ENCODE data around the gene PCDHB11. TPM values are rescaled to one million over a fixed set of nuclear protein-coding genes. Genes with fewer than 3 reads are reported as not detected.
"Not testable (repeated sequence)": the region's sequence is repeated elsewhere in the genome, so short reads cannot be mapped to it uniquely, and the experiment has no call there.

Gene PCDHB11
- polyA plus RNA-seq, 4 donors, result 0.27 to 0.65 TPM; not detected in 2

- H3K27ac ChIP-seq (ENCODE audit: low read depth in 1 of 3, low read length in 2 of 3); FAIRE-seq; H3K4me1 ChIP-seq (ENCODE audit: control insufficient read depth in 3 of 3, insufficient read depth in 2 of 3, low read depth in 1 of 3, low read length in 2 of 3); H3K27me3 ChIP-seq (ENCODE audit: control insufficient read depth in 3 of 3, insufficient read depth in 3 of 3, low read length in 3 of 3); DNase-seq; H3K4me3 ChIP-seq (ENCODE audit: low read depth in 1 of 3, low read length in 3 of 3); H3K36me3 ChIP-seq (ENCODE audit: control insufficient read depth in 3 of 3, insufficient read depth in 2 of 3, low read depth in 1 of 3, low read length in 3 of 3): not testable (repeated sequence)
- WGBS, 3 donors, result 40 to 70% (median 59%) methylated on average over 25 to 38 of the region's 38 CpGs
- H3K9me3 ChIP-seq (ENCODE audit: control insufficient read depth in 2 of 2, insufficient read depth in 1 of 2, low read depth in 1 of 2, low read length in 1 of 2), result peaks cover 0 to 30% of the 10 kb centered on the region in 2 donors
These were observed 42.1 kb upstream of the PCDHB11 start for GRCh38 chr5:141157356-141157755.

GRCh38 chr5:141157901-141158300, 41.5 kb upstream of the PCDHB11 start:
- H3K27me3 ChIP-seq (ENCODE audit: control insufficient read depth in 3 of 3, insufficient read depth in 3 of 3, low read length in 3 of 3); DNase-seq; H3K27ac ChIP-seq (ENCODE audit: low read depth in 1 of 3, low read length in 2 of 3); FAIRE-seq; H3K36me3 ChIP-seq (ENCODE audit: control insufficient read depth in 3 of 3, insufficient read depth in 2 of 3, low read depth in 1 of 3, low read length in 3 of 3); H3K4me1 ChIP-seq (ENCODE audit: control insufficient read depth in 3 of 3, insufficient read depth in 2 of 3, low read depth in 1 of 3, low read length in 2 of 3); H3K4me3 ChIP-seq (ENCODE audit: low read depth in 1 of 3, low read length in 3 of 3): not testable (repeated sequence)
- WGBS, 3 donors, result 40 to 70% (median 62%) methylated on average over 15 to 22 of the region's 28 CpGs
- peaks cover 0 to 29% of the 10 kb centered on the region in 2 donors for H3K9me3 ChIP-seq (ENCODE audit: control insufficient read depth in 2 of 2, insufficient read depth in 1 of 2, low read depth in 1 of 2, low read length in 1 of 2)

- Histone ChIP-seq H3K4me3 (ENCODE audit: low read depth in 1 of 3, low read length in 3 of 3) (peak within 1 kb of the TSS in 1 of 3 donors; percentile 12), H3K4me1 (ENCODE audit: control insufficient read depth in 3 of 3, insufficient read depth in 2 of 3, low read depth in 1 of 3, low read length in 2 of 3) (no peaks in the 10 kb centered on the region), H3K27me3 (ENCODE audit: control insufficient read depth in 3 of 3, insufficient read depth in 3 of 3, low read length in 3 of 3) (no peaks in the 10 kb centered on the region), H3K9me3 (ENCODE audit: control insufficient read depth in 2 of 2, insufficient read depth in 1 of 2, low read depth in 1 of 2, low read length in 1 of 2) (peaks cover 0 to 20% of the 10 kb centered on the region in 2 donors), H3K27ac (ENCODE audit: low read depth in 1 of 3, low read length in 2 of 3) (no peak within 1 kb of the TSS), H3K36me3 (ENCODE audit: control insufficient read depth in 3 of 3, insufficient read depth in 2 of 3, low read depth in 1 of 3, low read length in 3 of 3) (no peaks in the 10 kb centered on the region)
- 33 to 48% (median 36%) methylated on average over 20 of the region's 20 CpGs for WGBS, 3 donors
- DNase-seq (peak; percentile 1 to 11), FAIRE-seq (no peak)
These were observed 26.8 kb upstream of the PCDHB11 start, which contains the start of gene PCDHB7 for GRCh38 chr5:141172381-141173204. Gene PCDHB7 (plus strand): TSS chr5:141172644. CDS start chr5:141172836, 192 bp downstream.

GRCh38 chr5:141174291-141175104, 24.9 kb upstream of the PCDHB11 start:
- 49 to 72% (median 63%) methylated on average over 52 to 79 of the region's 79 CpGs for WGBS, 3 donors
- not testable (repeated sequence) for FAIRE-seq; H3K27ac ChIP-seq (ENCODE audit: low read depth in 1 of 3, low read length in 2 of 3); H3K4me3 ChIP-seq (ENCODE audit: low read depth in 1 of 3, low read length in 3 of 3); DNase-seq; H3K36me3 ChIP-seq (ENCODE audit: control insufficient read depth in 3 of 3, insufficient read depth in 2 of 3, low read depth in 1 of 3, low read length in 3 of 3); H3K27me3 ChIP-seq (ENCODE audit: control insufficient read depth in 3 of 3, insufficient read depth in 3 of 3, low read length in 3 of 3); H3K4me1 ChIP-seq (ENCODE audit: control insufficient read depth in 3 of 3, insufficient read depth in 2 of 3, low read depth in 1 of 3, low read length in 2 of 3)
- H3K9me3 ChIP-seq (ENCODE audit: control insufficient read depth in 2 of 2, insufficient read depth in 1 of 2, low read depth in 1 of 2, low read length in 1 of 2), result peaks cover 0 to 24% of the 10 kb centered on the region in 2 donors

- H3K4me1 ChIP-seq (ENCODE audit: control insufficient read depth in 3 of 3, insufficient read depth in 2 of 3, low read depth in 1 of 3, low read length in 2 of 3), result no peaks in the 10 kb centered on the region
- H3K9me3 ChIP-seq (ENCODE audit: control insufficient read depth in 2 of 2, insufficient read depth in 1 of 2, low read depth in 1 of 2, low read length in 1 of 2), result peaks cover 0 to 32% of the 10 kb centered on the region in 2 donors
- whole genome bisulfite sequencing, 3 donors, result 65 to 72% (median 68%) methylated on average over 1 of the region's 1 CpG
- H3K36me3 ChIP-seq (ENCODE audit: control insufficient read depth in 3 of 3, insufficient read depth in 2 of 3, low read depth in 1 of 3, low read length in 3 of 3), result no peaks in the 10 kb centered on the region
- no peak overlapping the region for H3K4me3 ChIP-seq (ENCODE audit: low read depth in 1 of 3, low read length in 3 of 3)
- no peaks in the 10 kb centered on the region for H3K27me3 ChIP-seq (ENCODE audit: control insufficient read depth in 3 of 3, insufficient read depth in 3 of 3, low read length in 3 of 3)
- DNase-seq, result no peak
- FAIRE-seq, result peak; percentile 96
- H3K27ac ChIP-seq (ENCODE audit: low read depth in 1 of 3, low read length in 2 of 3), result no peak overlapping the region
These were observed 23.5 kb upstream of the PCDHB11 start for GRCh38 chr5:141175933-141176332.

- H3K9me3 ChIP-seq (ENCODE audit: control insufficient read depth in 2 of 2, insufficient read depth in 1 of 2, low read depth in 1 of 2, low read length in 1 of 2), result peaks cover 0 to 37% of the 10 kb centered on the region in 2 donors
- 26 to 42% (median 41%) methylated on average over 13 to 15 of the region's 18 CpGs for WGBS, 3 donors
- H3K27me3 ChIP-seq (ENCODE audit: control insufficient read depth in 3 of 3, insufficient read depth in 3 of 3, low read length in 3 of 3); H3K4me3 ChIP-seq (ENCODE audit: low read depth in 1 of 3, low read length in 3 of 3); H3K27ac ChIP-seq (ENCODE audit: low read depth in 1 of 3, low read length in 2 of 3); H3K4me1 ChIP-seq (ENCODE audit: control insufficient read depth in 3 of 3, insufficient read depth in 2 of 3, low read depth in 1 of 3, low read length in 2 of 3); DNase-seq; H3K36me3 ChIP-seq (ENCODE audit: control insufficient read depth in 3 of 3, insufficient read depth in 2 of 3, low read depth in 1 of 3, low read length in 3 of 3); FAIRE-seq: not testable (repeated sequence)
These were observed 21.7 kb upstream of the PCDHB11 start, which contains the start of gene PCDHB8 for GRCh38 chr5:141177577-141178191. Gene PCDHB8 (plus strand): TSS chr5:141177790. CDS start chr5:141178035, 245 bp downstream.

GRCh38 chr5:141179371-141179770, 20.1 kb upstream of the PCDHB11 start:
- not testable (repeated sequence) for H3K4me1 ChIP-seq (ENCODE audit: control insufficient read depth in 3 of 3, insufficient read depth in 2 of 3, low read depth in 1 of 3, low read length in 2 of 3); FAIRE-seq; H3K27ac ChIP-seq (ENCODE audit: low read depth in 1 of 3, low read length in 2 of 3); H3K36me3 ChIP-seq (ENCODE audit: control insufficient read depth in 3 of 3, insufficient read depth in 2 of 3, low read depth in 1 of 3, low read length in 3 of 3); H3K27me3 ChIP-seq (ENCODE audit: control insufficient read depth in 3 of 3, insufficient read depth in 3 of 3, low read length in 3 of 3); DNase-seq; H3K4me3 ChIP-seq (ENCODE audit: low read depth in 1 of 3, low read length in 3 of 3)
- 49 to 64% (median 57%) methylated on average over 27 to 35 of the region's 39 CpGs for WGBS, 3 donors
- H3K9me3 ChIP-seq (ENCODE audit: control insufficient read depth in 2 of 2, insufficient read depth in 1 of 2, low read depth in 1 of 2, low read length in 1 of 2), result peaks cover 0 to 37% of the 10 kb centered on the region in 2 donors

- H3K36me3 ChIP-seq (ENCODE audit: control insufficient read depth in 3 of 3, insufficient read depth in 2 of 3, low read depth in 1 of 3, low read length in 3 of 3); H3K27me3 ChIP-seq (ENCODE audit: control insufficient read depth in 3 of 3, insufficient read depth in 3 of 3, low read length in 3 of 3); H3K27ac ChIP-seq (ENCODE audit: low read depth in 1 of 3, low read length in 2 of 3); H3K4me1 ChIP-seq (ENCODE audit: control insufficient read depth in 3 of 3, insufficient read depth in 2 of 3, low read depth in 1 of 3, low read length in 2 of 3); H3K4me3 ChIP-seq (ENCODE audit: low read depth in 1 of 3, low read length in 3 of 3); FAIRE-seq; DNase-seq: not testable (repeated sequence)
- H3K9me3 ChIP-seq (ENCODE audit: control insufficient read depth in 2 of 2, insufficient read depth in 1 of 2, low read depth in 1 of 2, low read length in 1 of 2), result peaks cover 0 to 34% of the 10 kb centered on the region in 2 donors
- 37 to 45% (median 42%) methylated on average over 11 to 27 of the region's 32 CpGs for WGBS, 3 donors
These were observed 19.6 kb upstream of the PCDHB11 start for GRCh38 chr5:141179876-141180275.
